ENCODE data around the gene FBN2. TPM values are rescaled to one million over a fixed set of nuclear protein-coding genes. Genes with fewer than 3 reads are reported as not detected.

The FBN2 gene
- total and polyA plus RNA-seq, 12 donors = 2.9 to 28.9 (median 13.5) TPM

- H3K27ac ChIP-seq = no peak overlapping the region
- 89 to 92% methylated on average over 1 of the region's 1 CpG for WGBS, 2 donors
- H3K36me3 ChIP-seq = no peaks in the 10 kb centered on the region
- intact Hi-C loops (cut with DNase I) = no loop called here
- no peaks in the 10 kb centered on the region for H3K9me3 ChIP-seq
- no peak for DNase-seq
- ATAC-seq = no peak
- no peak overlapping the region for H3K4me3 ChIP-seq
- no peaks in the 10 kb centered on the region for H3K27me3 ChIP-seq
- H3K4me1 ChIP-seq = no peaks in the 10 kb centered on the region
- TF ChIP-seq CTCF (IDR thresholded peaks at IDR 0.05) = no peak
Observed at GRCh38 chr5:128519827-128520226, 18.2 kb downstream of the FBN2 start.

GRCh38 chr5:128516978-128517377 lies 21.1 kb downstream of the FBN2 start:
- TF ChIP-seq CTCF (IDR thresholded peaks at IDR 0.05) = no peak
- no peaks in the 10 kb centered on the region for H3K9me3 ChIP-seq
- WGBS, 2 donors = 80 to 86% methylated on average over 1 of the region's 1 CpG
- H3K27me3 ChIP-seq = no peaks in the 10 kb centered on the region
- peaks cover 0 to 7% (median 0%) of the 10 kb centered on the region in 9 donors for H3K4me1 ChIP-seq
- ATAC-seq = no peak
- no peak overlapping the region for H3K27ac ChIP-seq
- intact Hi-C loops (cut with DNase I) = no loop called here
- no peak overlapping the region for H3K4me3 ChIP-seq
- no peak for DNase-seq
- H3K36me3 ChIP-seq = no peaks in the 10 kb centered on the region

- peak in 1 of 8 donors; percentile 41 for ATAC-seq
Observed at GRCh38 chr5:128513806-128514205, 24.2 kb downstream of the FBN2 start.

GRCh38 chr5:128512894-128513293 lies 25.2 kb downstream of the FBN2 start:
- Histone ChIP-seq H3K27ac (peak overlapping the region in 1 of 10 donors; percentile 21), H3K36me3 (no peaks in the 10 kb centered on the region), H3K27me3 (no peaks in the 10 kb centered on the region), H3K4me3 (no peak overlapping the region), H3K4me1 (peaks cover 0 to 7% (median 0%) of the 10 kb centered on the region in 9 donors), H3K9me3 (peaks cover 0 to 5% (median 0%) of the 10 kb centered on the region in 11 donors)
- intact Hi-C loops (cut with DNase I) = no loop called here
- TF ChIP-seq CTCF (IDR thresholded peaks at IDR 0.05) = no peak
- DNase-seq (no peak), ATAC-seq (peak in 2 of 8 donors; percentile 53 to 58)
- WGBS, 2 donors = 40 to 45% methylated on average over 2 of the region's 2 CpGs

More at GRCh38 chr5:128513806-128514205, 24.2 kb downstream of the FBN2 start:
- Histone ChIP-seq H3K4me3 (no peak overlapping the region), H3K36me3 (no peaks in the 10 kb centered on the region), H3K27me3 (no peaks in the 10 kb centered on the region), H3K27ac (peak overlapping the region in 1 of 10 donors; percentile 21), H3K4me1 (peaks cover 0 to 7% (median 0%) of the 10 kb centered on the region in 9 donors), H3K9me3 (no peaks in the 10 kb centered on the region)
- DNase-seq = no peak
- TF ChIP-seq CTCF (IDR thresholded peaks at IDR 0.05) = no peak
- intact Hi-C loops (cut with DNase I) = no loop called here
- 10 to 12% methylated on average over 1 of the region's 1 CpG for WGBS, 2 donors

Data from heart right ventricle (tissue), 16 donors.